NT2/D1 (cell line): ENCODE measurements around the gene GDF15.

ENCODE experiments used
- YY1 ChIP-seq: IDR thresholded peaks from 2 replicates; pipeline ENCODE4 v1.6.1; 2011; ENCODE audit not compliant: insufficient read length, insufficient read depth
- ZNF274 ChIP-seq: IDR thresholded peaks from 2 replicates; pipeline ENCODE4 v1.6.1; 2011; ENCODE audit warnings: mild to moderate bottlenecking, low read depth, low read length

DNA sequence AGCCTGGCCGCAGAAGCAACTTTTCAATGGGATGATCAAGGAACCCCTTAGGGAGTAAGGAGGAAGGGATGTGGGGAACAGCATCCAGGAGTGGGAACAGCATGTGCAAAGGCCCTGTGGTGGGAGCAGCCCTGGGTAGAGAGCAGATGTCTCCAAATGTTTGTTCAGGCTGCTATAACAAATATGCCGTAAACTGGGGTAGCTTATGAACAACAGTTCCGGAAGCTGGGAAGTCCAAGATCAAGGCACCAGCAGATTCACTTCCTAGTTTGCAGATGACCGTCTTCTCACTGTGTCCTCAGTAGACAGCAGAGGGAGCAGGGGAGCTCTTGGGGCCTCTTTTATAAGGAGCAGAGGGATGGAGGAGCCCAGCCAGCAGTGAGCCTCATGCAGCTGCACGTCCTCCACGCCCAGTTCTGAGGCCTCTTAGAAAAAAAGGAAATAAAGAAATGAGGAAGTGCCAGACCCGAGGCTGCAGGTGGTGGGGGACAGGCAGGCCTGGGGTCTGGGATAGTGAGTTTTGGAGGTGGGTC is 15.7 kb downstream of the GDF15 start:
- TF ChIP-seq YY1 (no peak), ZNF274 (no peak)
